Stimulated activated CD8-positive, alpha-beta memory T cell treated with anti-CD3 and anti-CD28 coated beads, Interleukin-2, amount 100 ng/mL, for 48 hours (primary cell): ENCODE data around the gene MOGAT2.

Experiments
- DNase-seq, 2 donors: peaks; one replicate each; pipeline ENCODE4 v3.0.0-alpha.2; 2020; ENCODE audit warnings: low read depth in 2 of 2

MOGAT2 gene

DNA sequence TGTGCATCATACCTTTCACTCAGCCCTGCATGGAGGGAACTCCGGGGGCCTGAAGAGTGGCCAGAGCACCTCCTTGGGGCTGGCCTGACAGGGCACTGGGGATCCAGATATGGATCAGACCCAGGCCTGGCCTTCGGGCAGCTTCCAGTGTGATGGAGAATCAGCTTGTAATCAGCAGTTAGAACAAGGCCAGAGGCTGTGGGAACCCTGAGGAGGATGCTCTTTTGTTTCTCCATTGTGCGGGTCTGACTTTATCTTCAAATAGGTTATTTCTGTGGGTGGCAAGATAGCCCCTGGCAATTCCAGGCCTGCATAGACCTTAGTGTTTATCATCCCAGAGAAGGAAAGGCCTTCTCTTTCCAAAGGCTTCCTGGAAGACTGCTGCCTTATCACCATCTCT, 63.2 kb downstream of the MOGAT2 start:
- DNase-seq: no peak

DNA sequence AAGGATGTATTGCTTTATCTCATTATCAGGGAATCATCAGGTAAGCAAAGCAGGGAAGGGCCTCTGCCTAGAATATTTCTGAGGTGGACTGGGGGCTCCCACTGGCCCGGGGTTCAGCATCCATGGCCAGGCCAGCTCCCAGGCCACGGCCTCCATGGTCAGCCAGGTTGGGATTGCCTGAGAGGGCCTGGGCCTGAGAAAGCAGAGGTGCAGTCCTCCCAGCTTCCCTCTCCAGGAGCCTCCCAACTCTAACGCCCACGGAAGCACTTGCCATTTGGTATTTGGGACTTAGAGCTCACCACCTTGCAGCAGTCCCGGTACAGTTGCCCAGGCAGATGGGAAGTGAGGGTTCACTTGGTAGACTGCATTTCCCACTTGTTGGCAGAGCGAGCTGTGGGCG, 63.7 kb downstream of the MOGAT2 start:
- no peak for DNase-seq

- DNase-seq: no peak
These were observed 64.2 kb downstream of the MOGAT2 start for GRCh38 chr11:75781831-75782230.
